SU-DHL-6 (cell line): ENCODE measurements around the gene GABBR1.

Source experiments
- CTCF ChIP-seq: fragments of 200-600 bp; sonication (generic); IDR thresholded peaks from one replicate; pipeline ENCODE4 v1.5.1; 2017; ENCODE audit warnings: antibody characterized with exemption, mild to moderate bottlenecking, low read length, moderate library complexity; ENCODE audit not compliant: insufficient read depth, poor library complexity, severe bottlenecking
- EZH2phosphoT487 ChIP-seq: fragments of 200-600 bp; sonication (generic), shearing (Covaris generic); conservative IDR thresholded peaks from 2 replicates; pipeline ENCODE4 v1.6.1; 2018; ENCODE audit warnings: mild to moderate bottlenecking, antibody characterized with exemption, low read length, moderate library complexity, mixed read lengths

DNA sequence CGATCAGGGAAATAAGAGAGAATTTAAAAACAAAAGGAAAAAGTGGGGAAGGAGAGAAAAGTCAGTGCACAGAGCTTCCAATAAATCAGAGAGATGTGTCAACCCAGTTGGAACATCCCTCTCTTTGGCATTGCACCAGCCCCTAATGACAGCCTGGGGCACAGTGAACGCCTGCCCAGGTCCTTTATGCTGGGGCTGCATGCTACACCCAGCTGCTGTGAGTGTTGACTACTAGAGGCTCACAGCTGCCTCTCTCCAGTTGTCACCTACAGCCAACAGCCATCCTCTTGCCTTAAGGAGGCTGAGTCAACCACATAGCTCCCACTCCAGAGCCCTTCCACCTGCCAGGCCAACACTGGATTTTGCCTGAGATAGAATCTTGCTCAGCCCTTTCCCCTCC is 29.1 kb downstream of the GABBR1 start:
- TF ChIP-seq CTCF = no peak
- TF ChIP-seq EZH2phosphoT487 = no peak
